Measurements from ENCODE around the gene UBE2D4.
"Not testable (repeated sequence)": the region's sequence is repeated elsewhere in the genome, so short reads cannot be mapped to it uniquely, and the experiment has no call there.

The UBE2D4 gene

GRCh38 chr7:43969586-43969985, 43.4 kb downstream of the UBE2D4 start:
- FAIRE-seq: not testable (repeated sequence)

DNA sequence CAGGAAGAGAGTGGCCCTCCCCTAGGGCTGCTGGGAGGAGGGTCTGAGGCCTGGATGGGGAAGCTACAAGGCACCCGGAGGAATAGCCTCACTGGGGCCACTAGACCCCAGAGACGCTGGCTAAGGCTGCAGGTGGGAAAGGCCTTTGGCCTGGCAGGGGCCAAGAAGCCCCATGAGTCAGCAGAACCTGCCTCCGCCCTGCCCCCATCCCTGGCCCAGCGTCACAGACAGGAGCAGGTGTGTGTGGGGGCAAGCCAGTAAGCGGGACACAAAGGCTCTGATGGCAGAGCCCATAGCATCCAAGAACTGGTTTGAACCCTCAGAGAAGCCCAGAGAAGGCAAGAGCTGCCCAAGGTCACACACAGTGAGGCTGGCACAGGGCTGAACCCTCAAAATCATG, 44.5 kb downstream of the UBE2D4 start:
- not testable (repeated sequence) for FAIRE-seq

DNA sequence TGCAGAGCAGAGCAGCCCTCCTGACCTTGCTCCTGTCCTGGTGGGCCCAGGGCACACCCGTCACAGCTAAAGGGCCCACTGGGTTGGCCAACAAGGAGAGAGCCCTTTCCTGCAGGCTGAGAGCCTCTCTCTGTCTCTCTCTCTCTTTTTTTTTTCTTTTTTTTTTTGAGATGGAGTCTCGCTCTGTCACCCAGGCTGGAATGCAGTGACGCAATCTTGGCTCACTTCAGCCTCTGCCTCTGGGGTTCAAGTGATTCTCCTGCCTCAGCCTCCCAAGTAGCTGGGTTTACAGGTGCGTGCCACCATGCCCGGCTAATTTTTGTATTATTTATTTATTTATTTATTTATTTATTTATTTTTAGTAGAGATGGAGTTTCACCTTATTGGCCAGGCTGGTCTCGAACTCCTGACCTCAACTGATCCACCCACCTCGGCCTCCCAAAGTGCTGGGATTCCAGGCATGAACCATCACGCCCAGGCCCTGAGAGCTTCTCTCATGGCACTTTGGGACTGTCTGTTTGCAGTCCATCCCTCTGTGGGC, 47.9 kb downstream of the UBE2D4 start:
- FAIRE-seq: not testable (repeated sequence)

GRCh38 chr7:43974725-43975482, 48.7 kb downstream of the UBE2D4 start:
- FAIRE-seq: not testable (repeated sequence)

DNA sequence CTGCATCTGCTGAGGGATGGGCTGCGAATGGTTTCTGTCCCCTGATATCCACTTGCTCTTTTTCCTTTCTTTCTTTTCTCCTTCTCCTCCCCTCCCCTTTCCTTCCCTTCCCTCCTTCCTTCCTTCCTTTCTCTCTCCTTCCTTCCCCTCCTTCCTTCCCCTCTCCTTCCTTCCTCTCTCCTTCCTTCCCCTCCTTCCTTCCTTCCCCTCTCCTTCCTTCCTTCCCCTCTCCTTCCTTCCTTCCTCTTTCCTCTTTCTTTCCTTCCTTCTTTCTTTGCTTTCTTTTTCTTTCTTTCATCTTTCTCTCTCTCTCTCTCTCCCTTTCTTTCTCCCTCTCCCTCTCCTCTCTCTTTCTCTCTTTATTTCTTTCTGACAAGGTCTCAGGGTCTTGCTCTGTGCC, 51.3 kb downstream of the UBE2D4 start:
- FAIRE-seq: no peak

DNA sequence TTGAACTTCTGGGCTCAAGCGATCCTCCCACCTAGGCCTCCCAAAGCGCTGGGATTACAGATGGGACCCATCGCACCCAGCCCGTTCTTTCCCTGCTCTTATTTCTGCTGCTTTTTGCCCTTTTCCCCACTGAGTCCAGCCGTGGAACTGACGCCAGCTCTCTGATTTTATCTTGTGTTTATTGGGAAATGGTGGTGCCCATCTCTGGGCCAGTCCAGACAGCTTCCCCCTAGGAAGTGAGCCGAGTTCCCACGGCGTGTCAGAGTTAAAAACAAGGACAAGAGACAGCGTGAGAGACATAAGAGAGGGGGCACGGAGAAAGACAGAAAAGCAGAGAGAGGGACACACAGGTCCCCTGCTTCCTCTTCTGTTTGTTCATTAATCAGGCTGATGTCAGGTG, 51.9 kb downstream of the UBE2D4 start:
- not testable (repeated sequence) for FAIRE-seq

DNA sequence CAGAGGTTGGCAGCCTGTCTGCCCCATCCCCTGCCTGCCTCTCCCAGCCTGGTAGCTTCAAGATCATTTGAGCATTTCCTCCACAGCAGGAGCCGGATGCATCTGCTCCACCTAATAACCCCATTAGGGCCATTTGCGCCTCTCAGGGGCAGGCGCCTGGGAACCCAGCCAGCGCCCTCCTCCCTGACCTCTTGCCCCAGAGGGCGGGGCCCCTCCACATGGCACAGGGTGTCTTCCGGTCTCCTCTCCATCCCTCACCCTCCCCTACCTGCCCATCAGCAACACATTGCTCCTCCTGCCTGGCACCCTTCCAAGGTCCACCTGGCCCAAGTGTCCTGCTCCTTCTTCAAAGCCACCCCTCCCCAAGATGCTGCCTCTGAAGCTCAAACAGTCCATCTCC, 56.6 kb downstream of the UBE2D4 start:
- not testable (repeated sequence) for FAIRE-seq

- not testable (repeated sequence) for FAIRE-seq
Measured at GRCh38 chr7:43983736-43984135, 57.5 kb downstream of the UBE2D4 start.

DNA sequence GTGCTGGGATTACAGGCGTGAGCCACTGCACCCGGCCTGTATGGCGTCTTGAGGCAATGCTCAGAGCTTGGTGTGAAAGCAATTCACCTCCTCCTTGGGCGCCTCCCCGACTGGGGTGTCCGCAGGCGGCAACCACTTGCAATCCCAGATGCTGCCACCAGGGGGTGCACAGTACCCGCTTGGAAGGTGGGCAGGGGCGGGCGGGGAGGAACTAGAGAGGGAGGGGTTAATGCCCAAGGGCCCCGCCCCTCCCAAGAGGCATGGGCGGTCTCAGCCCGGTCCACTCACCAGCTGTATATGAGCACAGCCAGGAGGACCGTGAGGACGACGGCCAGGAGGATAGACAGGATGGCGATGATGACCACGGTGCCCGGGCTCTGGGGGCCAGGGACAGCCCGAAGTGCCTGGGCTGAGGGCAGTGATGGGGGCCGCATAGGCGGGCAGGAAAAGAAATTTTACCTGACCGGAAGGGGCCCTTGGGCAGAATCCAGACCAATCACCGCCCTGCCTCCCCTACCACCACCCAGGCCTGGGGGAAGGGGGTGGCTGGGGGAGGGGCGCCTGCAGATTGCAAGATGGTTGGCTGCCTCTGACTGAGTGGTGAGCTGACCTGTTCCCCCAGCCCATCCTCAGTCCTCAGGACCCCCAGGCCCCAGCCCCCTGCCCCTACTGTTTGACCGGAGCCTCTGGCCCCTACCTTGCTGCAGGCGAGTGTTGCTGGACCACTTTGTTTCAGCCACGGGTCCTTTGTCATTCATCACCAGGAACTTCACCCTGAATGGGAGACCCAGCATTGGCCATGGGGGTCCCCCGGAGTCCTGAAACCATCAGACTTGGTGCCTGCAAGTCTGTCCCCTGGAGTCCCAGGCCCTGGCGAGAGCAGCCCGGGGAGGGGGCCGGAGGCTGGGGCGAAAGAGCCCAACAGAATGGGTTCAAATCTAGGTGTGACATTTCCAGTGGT, 59.9 kb downstream of the UBE2D4 start:
- not testable (repeated sequence) for FAIRE-seq

DNA sequence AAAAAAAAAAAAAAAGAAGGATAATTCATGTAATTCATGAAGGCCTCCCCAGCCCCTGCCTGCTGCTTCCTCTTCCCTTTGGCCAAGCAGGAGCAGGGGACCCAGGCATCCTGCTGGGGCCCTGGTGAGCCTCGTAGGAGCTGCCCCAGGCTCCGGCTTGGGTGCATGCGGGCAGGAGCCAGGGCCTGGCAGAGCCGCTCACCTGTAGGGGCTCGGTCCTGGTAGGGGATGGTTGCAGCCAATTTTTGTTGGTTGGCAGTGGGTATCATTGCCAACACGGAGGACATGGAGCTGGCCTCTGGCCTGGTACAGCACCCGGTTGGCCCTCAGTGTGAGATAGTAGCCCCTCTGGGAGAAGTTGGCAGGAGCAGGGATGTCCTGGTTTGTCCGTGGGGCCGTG, 61.2 kb downstream of the UBE2D4 start:
- not testable (repeated sequence) for FAIRE-seq

- FAIRE-seq: not testable (repeated sequence)
Measured at GRCh38 chr7:43990011-43990585, 63.9 kb downstream of the UBE2D4 start.

GRCh38 chr7:43990829-43991228, 64.6 kb downstream of the UBE2D4 start:
- not testable (repeated sequence) for FAIRE-seq

- FAIRE-seq: not testable (repeated sequence)
Measured at GRCh38 chr7:43992896-43993295, 66.7 kb downstream of the UBE2D4 start.

DNA sequence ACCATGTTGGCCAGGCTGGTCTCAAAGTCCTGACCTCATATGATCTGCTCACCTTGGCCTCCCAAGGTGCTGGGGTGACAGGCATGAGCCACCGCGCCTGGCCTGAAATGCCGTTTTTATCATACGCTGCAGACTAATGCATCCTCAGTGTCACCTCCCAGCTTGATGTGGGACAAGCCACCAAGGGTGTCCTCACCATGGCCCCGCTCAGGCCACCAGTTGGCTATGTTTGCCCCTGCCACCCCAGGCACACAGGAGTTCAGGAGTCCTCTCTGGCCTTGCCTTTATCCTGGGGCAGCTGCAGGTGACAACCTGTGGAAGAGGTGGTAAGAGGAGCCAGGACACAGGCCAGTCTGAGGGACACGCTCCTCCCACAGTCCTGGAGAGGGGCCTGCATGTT, 68.4 kb downstream of the UBE2D4 start:
- FAIRE-seq: not testable (repeated sequence)

DNA sequence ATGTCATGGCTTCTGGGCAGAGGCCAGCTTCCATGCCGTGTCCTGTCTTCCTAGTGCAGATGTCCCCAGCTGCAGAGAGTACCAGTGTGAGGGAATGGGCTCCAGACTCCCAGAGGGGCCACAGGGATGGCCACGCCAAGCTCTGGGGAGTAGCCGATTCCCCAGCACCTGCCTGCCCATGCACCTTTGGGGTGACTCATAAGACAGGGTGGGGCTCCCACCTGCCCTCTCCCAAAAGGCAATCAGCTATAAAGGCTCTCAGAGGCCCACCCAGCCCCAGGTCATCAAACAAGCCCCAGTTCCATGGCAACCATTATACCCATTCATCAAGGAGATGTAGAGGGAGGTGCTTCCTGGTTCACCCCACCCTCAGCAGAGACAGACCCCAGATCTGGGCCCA, 71.3 kb downstream of the UBE2D4 start, which contains the start of gene SPDYE1:
SPDYE1 (plus strand) TSS at position 366 of the 400 bp plus-strand sequence. CDS start 2,053 bp downstream, outside the sequence.
- FAIRE-seq: not testable (repeated sequence)
